ENCODE measurements around the gene FABP1. TPM values are rescaled to one million over a fixed set of nuclear protein-coding genes. Genes with fewer than 3 reads are reported as not detected.

The FABP1 gene
- total RNA-seq, 2 experiments from 2014 or later = not detected

DNA sequence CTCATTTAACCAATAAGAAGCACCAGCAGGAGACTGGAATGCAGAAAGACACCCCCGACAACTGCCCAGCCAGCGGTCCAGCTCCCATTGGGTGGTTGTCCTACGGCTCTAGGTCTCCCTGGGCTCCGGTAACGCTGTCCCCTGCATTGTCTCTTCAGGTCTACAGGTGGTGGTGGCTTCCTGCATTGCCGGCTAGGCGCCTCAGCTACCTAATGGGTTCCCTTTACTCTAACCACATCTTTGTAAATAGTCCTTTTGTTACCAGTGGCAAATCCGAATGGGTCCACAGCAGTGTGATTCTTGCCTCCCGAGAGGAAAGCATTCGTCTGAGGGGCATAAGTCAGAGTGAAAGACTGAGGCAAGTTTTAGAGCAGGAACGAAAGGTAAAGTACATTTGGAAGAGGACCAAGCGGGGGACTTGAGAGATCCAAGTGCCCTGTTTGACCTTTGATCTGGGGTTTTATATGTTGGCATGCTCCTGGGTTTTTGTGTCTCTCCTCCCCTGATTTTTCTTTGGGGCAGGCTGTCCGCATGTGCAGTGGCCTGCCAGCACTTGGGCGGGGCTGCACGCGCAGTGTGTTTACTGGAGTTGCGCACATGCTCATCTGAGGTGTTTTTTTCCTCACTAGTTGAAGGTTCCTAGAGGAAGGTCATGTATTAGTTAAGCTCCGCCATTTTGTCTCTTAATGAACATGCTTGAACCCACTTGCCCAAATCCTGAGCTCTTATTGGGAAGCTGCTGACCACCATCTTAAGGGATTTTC, 11.0 kb downstream of the FABP1 start:
- Mint-ChIP-seq H3K27ac (no peak overlapping the region), H3K9me3 (ENCODE audit: low read depth) (no peaks in the 10 kb centered on the region)

DNA sequence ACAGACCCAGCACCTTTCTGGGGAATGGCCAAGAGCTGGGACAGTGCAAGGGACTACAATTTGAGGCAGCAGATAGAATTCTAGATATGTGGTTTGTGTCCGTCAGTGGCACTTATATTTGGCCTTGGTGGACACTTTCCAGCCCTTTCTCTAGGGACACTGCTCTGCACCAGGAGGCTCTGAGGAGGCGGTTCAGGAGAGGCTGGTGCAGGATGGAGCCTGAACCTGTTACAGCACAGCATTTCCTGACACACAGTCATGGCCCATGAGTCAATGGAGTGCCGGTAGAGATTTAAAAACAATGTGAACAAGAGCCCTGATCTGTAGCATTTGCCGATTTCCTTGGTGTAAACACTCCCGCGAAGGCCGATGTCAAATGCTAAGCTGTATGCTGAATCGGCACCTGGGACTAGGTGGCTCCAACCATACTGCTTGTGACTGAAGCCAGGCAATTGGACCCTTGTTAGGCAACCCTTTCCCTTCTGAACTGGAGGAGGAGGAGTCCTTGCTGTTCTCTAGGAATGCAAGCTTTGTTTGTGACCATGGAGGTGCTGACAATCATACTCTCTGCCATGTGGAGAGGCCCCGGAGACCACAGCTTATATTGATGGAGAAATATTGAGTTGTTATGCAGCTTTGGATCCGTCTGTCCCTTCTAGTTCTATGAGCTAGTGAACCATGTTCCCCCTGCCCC, 11.9 kb downstream of the FABP1 start:
- DNase-seq (no peak), ATAC-seq (no peak)
- Mint-ChIP-seq H3K4me3 (no peak overlapping the region), H3K27me3 (peaks cover 2% of the 10 kb centered on the region), H3K27ac (no peak overlapping the region), H3K36me3 (no peaks in the 10 kb centered on the region), H3K9me3 (ENCODE audit: low read depth) (no peaks in the 10 kb centered on the region), H3K4me1 (no peaks in the 10 kb centered on the region)
- CTCF ChIA-PET = no interaction called here

More for the DNA sequence above, 11.0 kb downstream of the FABP1 start:
- peaks cover 5% of the 10 kb centered on the region for H3K27me3 Mint-ChIP-seq
- no peaks in the 10 kb centered on the region for H3K4me1 Mint-ChIP-seq
- ATAC-seq (no peak), DNase-seq (no peak)
- H3K4me3 Mint-ChIP-seq = no peak overlapping the region
- CTCF ChIA-PET = no interaction called here
- no peaks in the 10 kb centered on the region for H3K36me3 Mint-ChIP-seq

DNA sequence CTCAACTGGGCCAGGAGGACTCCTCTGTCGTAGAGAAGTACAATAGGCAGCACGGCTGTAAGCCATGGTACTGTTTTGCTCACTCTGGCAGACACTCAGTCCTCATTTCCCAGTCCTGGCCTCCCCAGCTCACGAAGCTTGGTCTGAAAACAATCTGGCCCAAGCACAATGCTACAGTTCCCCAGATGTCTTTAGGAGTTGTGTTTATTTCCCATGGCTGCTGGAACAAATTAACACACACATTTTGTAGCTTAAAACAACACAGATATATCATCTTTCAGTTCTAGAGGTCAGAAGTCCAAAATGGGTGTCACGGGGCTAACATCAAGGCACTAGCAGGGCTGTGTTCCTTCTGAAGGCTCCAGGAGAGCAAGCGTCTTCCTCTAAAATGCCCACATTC, 13.0 kb downstream of the FABP1 start:
- CTCF ChIA-PET = no interaction called here
- Mint-ChIP-seq H3K36me3 (no peaks in the 10 kb centered on the region), H3K27ac (no peak overlapping the region), H3K4me1 (no peaks in the 10 kb centered on the region), H3K9me3 (ENCODE audit: low read depth) (no peaks in the 10 kb centered on the region), H3K4me3 (no peak overlapping the region), H3K27me3 (peaks cover 2% of the 10 kb centered on the region)
- no peak for DNase-seq
- no peak for ATAC-seq

DNA sequence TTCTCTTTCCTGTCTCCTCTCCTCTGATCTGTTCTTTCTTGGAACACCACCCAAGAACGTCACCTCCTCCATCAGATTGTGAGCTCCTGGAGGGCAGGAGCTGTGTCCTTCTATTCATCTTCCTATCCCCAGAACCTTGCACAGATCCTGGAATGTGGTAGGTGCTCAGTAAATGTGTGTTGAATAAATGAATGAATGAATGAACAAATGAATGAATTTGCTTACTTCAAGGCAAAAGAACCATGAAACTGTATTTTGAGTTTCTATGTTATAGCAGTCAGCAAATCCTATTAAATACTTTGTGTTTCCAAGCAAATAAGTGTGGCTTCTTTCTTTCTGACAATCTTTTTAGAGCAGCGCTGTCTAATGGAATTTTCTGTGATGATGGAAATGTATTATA, 14.8 kb downstream of the FABP1 start:
- no peak overlapping the region for H3K4me3 Mint-ChIP-seq
- no peak for DNase-seq
- H3K9me3 Mint-ChIP-seq (ENCODE audit: low read depth) = no peaks in the 10 kb centered on the region
- H3K27me3 Mint-ChIP-seq = no peaks in the 10 kb centered on the region
- CTCF ChIA-PET = no interaction called here
- no peaks in the 10 kb centered on the region for H3K36me3 Mint-ChIP-seq
- no peak overlapping the region for H3K27ac Mint-ChIP-seq
- no peaks in the 10 kb centered on the region for H3K4me1 Mint-ChIP-seq
- ATAC-seq = no peak

DNA sequence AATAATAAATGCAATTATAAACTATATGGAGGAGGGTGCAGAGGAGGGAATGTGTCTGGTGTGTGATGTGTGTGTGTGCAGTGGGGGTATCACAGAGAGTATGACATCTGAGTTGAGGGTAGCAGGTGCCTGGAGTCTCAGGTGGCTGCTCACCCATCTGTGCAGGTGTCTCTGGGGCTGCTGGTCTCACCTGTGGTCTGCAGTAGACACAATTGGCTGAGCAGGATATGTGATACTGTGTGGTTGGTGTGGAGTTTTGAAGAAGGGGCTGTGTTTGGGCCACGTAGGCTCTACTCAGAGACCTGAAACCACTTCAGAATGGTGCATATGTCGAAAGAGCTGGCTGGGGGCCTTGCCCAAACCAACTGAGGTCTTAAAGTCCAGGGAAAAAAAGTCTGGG, 17.0 kb downstream of the FABP1 start:
- no peak overlapping the region for H3K4me3 Mint-ChIP-seq
- no peak for ATAC-seq
- no peaks in the 10 kb centered on the region for H3K9me3 Mint-ChIP-seq (ENCODE audit: low read depth)
- no peak for DNase-seq
- H3K27me3 Mint-ChIP-seq = no peaks in the 10 kb centered on the region
- CTCF ChIA-PET = no interaction called here
- H3K27ac Mint-ChIP-seq = no peak overlapping the region
- no peaks in the 10 kb centered on the region for H3K4me1 Mint-ChIP-seq
- no peaks in the 10 kb centered on the region for H3K36me3 Mint-ChIP-seq

DNA sequence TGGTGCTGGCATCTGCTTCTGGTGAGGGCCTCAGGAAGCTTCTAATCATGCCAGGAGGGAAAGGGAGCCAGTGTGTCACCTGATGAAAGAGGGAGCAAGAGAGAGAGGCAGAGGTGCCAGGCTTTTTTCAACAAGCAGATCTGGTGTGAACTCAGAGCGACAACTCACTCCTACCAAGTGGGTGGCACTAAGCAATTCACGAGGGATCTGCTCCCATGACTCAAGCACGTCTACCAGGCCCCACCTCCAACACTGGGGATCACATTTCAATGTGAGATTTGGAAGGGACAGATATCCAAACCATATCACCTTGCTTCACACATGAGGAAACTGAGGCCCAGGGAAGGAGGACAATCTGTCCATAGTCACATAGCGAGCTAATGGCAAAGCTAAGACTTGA, 19.1 kb downstream of the FABP1 start:
- no peaks in the 10 kb centered on the region for H3K4me1 Mint-ChIP-seq
- no peak overlapping the region for H3K4me3 Mint-ChIP-seq
- no peak overlapping the region for H3K27ac Mint-ChIP-seq
- ATAC-seq (no peak), DNase-seq (no peak)
- CTCF ChIA-PET = no interaction called here
- no peaks in the 10 kb centered on the region for H3K9me3 Mint-ChIP-seq (ENCODE audit: low read depth)
- no peaks in the 10 kb centered on the region for H3K36me3 Mint-ChIP-seq
- H3K27me3 Mint-ChIP-seq = peaks cover 2% of the 10 kb centered on the region

DNA sequence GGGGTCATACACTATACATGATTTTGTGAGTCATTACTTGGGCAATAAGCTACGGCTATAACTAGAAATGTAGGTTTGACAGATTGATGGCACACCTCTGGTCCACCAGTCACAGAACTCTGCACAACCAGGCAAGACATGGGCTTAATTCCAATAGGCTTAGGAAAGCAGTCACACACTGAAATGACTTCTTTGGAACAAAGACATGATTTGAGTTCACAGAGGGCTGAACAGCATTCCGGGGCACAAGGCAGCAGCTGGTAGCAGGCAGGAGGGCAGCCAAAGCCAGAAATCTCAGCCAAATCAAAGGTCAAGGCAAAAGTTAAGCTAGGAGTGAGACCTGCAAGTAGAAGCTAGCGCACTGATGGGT, 27.4 kb downstream of the FABP1 start:
- H3K4me1 Mint-ChIP-seq = no peaks in the 10 kb centered on the region

DNA sequence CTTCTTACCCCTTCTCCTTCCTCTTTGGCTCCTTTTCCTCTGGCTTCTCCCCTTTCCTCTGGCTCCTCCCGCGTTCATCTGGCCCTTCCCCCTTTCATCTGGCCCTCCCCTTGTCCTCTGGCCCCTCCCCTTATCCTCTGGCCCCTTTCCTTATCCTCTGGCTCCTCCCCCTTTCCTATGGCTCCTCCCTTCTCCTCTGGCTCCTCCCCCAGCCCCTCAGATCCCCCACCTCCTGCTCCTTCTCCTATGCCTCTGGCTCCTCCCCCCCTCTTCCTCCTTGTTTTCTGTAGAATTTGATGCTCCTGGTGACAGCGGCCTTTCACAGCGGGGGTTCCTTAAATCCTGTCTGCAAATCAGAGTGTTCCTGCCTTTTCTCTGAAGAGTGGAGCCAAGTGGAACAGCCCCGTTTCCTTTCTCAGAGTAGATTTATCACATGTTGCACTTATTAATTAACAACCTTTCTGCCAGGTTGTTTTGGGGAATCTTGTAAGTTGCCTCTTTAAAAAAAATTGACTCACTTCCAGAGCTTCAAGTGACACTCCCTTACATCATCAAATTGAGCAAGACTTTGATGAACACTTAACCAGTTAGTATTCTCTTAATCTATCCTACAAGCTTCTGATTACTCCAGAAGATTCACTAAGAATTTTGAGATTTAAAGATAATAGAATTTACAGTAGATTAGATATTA, 27.9 kb downstream of the FABP1 start:
- Mint-ChIP-seq H3K27me3 (peaks cover 9% of the 10 kb centered on the region), H3K36me3 (no peaks in the 10 kb centered on the region), H3K9me3 (ENCODE audit: low read depth) (no peaks in the 10 kb centered on the region), H3K27ac (no peak overlapping the region), H3K4me3 (no peak overlapping the region), H3K4me1 (no peaks in the 10 kb centered on the region)
- ATAC-seq (no peak), DNase-seq (no peak)
- CTCF ChIA-PET = no interaction called here

More for the DNA sequence above, 27.4 kb downstream of the FABP1 start:
- CTCF ChIA-PET = no interaction called here
- DNase-seq (no peak), ATAC-seq (no peak)
- H3K4me3 Mint-ChIP-seq = no peak overlapping the region
- H3K36me3 Mint-ChIP-seq = no peaks in the 10 kb centered on the region
- H3K9me3 Mint-ChIP-seq (ENCODE audit: low read depth) = no peaks in the 10 kb centered on the region
- H3K27ac Mint-ChIP-seq = no peak overlapping the region
- H3K27me3 Mint-ChIP-seq = peaks cover 7% of the 10 kb centered on the region

DNA sequence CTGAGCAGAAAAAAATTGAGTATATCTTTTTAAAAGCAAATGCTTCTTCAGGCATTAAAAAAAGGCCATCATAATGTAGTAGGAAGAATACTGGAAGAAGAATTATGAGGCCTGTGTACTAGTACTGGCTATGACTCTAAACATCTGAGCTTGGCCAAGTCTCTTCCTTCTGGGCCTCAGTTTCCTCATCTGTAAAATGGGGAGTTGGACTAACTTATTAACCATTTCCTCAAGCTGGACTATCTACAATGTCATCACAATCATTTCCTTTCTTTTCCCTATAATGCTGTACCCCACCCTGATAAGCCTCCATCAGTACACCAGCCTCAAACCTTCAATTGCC, 29.3 kb downstream of the FABP1 start:
- Mint-ChIP-seq H3K27ac (no peak overlapping the region), H3K27me3 (peaks cover 8% of the 10 kb centered on the region), H3K36me3 (no peaks in the 10 kb centered on the region), H3K4me3 (no peak overlapping the region), H3K9me3 (ENCODE audit: low read depth) (no peaks in the 10 kb centered on the region), H3K4me1 (no peaks in the 10 kb centered on the region)
- DNase-seq (no peak), ATAC-seq (no peak)
- CTCF ChIA-PET = no interaction called here

DNA sequence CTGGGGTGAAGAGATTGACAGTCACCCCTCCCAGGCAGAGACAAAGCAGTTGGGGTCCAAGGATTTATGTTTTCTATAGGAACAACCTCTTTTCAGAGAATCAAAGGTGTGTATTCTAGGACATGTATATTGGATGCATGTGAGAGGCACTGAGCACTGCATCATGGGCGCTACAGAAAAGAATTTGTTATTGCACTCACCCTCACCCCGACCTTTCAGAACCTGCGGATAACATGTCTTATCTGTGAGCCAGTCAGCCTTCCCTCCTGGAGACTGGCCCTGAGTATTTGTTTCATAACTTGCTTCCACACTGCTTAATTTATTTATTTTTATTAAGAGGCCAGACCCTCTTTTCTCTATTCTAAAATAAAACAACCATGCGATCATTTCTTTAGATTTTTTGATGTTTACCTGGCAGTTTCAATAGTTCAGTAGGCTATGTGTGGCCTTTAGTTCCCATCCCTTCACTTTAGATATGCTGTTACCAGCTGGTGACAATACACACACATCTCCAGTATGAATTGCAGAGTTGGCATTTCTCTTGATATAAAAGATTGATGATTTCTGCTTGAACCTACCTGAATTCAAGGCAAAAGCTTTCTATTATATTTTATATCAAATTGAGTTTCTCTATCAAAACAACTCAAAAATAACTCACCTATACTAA, 29.8 kb downstream of the FABP1 start:
- no peak overlapping the region for H3K4me3 Mint-ChIP-seq

DNA sequence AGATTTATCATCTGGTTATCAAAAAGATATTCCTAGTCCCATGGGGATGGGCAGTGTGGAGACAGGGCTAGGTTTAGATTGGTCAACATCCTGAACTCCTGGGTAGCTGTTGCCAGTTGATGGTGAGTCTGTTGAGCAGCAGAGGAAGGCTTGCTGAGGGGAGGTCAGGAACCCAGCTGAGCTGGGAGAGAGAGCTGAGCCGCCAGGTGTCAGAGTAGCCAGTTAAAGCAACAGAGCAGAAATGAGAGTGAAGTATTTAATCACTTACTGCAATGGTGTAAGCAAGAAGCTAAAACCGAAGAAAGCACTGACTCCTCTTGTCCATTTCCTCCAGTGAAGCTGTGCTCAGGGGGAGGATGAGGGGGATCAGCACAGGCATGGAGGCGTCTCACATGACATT, 30.7 kb downstream of the FABP1 start:
- Mint-ChIP-seq H3K27ac (no peak overlapping the region), H3K9me3 (ENCODE audit: low read depth) (no peaks in the 10 kb centered on the region), H3K4me3 (no peak overlapping the region), H3K36me3 (no peaks in the 10 kb centered on the region), H3K4me1 (no peaks in the 10 kb centered on the region), H3K27me3 (peaks cover 3% of the 10 kb centered on the region)
- no peak for ATAC-seq
- CTCF ChIA-PET = no interaction called here
- DNase-seq = no peak

More for the DNA sequence above, 29.8 kb downstream of the FABP1 start:
- ATAC-seq = no peak
- Mint-ChIP-seq H3K4me1 (no peaks in the 10 kb centered on the region), H3K9me3 (ENCODE audit: low read depth) (no peaks in the 10 kb centered on the region), H3K27me3 (peaks cover 8% of the 10 kb centered on the region), H3K27ac (no peak overlapping the region), H3K36me3 (no peaks in the 10 kb centered on the region)
- CTCF ChIA-PET = no interaction called here
- no peak for DNase-seq

DNA sequence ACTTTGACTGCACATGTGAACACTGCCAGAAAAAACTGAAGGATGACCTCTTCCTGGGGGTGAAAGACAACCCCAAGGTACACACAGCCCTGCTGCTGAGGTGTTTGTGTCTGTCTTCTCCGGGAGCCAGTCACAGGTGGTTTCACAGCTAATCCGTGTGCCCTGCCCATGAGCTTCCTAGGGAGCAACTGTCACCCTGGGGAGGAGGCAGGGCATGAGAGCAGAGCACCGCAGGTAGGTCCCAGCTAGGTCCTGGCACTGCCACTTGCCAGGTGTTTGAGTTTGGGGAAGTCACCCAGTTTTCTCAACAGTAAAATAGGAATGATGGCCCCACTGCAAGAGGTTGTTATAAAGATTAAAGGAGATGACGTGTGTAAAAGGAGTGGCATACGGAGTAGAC, 31.2 kb downstream of the FABP1 start:
- DNase-seq = no peak
- Mint-ChIP-seq H3K36me3 (no peaks in the 10 kb centered on the region), H3K4me1 (no peaks in the 10 kb centered on the region), H3K27me3 (peaks cover 3% of the 10 kb centered on the region), H3K4me3 (no peak overlapping the region), H3K9me3 (ENCODE audit: low read depth) (no peaks in the 10 kb centered on the region), H3K27ac (no peak overlapping the region)
- CTCF ChIA-PET = no interaction called here
- no peak for ATAC-seq

DNA sequence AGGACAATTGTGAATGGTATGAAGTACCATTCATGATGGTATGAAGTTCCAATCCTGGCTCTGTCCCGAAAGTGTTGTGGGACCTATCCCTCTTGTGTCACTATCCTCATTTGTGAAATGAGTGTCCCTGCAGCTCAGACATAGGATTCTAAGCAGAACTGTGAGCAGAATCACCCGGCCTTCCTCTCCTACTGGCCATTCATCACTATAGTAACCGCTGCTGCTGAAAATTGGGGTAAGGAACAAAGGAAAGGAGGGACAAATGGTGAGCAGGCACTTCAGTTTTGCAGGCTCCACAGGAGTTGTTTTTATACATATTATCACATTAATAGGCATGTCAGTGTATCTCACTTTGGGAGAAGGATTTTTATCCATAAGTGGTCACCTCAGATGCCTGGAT, 32.8 kb downstream of the FABP1 start:
- DNase-seq = no peak
- Mint-ChIP-seq H3K9me3 (ENCODE audit: low read depth) (no peaks in the 10 kb centered on the region), H3K4me3 (no peak overlapping the region), H3K27ac (no peak overlapping the region), H3K36me3 (no peaks in the 10 kb centered on the region), H3K27me3 (peaks cover 3% of the 10 kb centered on the region), H3K4me1 (peaks cover 3% of the 10 kb centered on the region)
- CTCF ChIA-PET = no interaction called here
- no peak for ATAC-seq

DNA sequence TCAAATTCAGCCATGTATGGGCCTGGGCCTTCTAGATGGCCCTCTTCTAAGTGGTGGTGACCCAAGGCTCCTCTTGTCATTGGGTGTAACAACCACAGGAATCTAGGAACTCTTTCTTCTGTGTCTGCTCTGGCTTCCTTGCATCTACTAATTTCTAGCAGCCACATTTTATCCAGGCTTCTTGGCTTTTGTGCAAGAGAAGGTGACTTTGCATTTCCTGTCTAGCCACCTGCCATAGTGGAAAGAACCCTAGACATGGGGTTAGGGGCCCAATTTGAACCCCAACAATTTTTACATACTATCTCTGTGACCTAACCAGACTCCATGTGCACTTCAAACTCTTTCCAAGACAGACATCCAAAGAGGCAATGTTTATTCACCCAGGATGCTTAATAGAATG, 35.1 kb downstream of the FABP1 start:
- no peak for DNase-seq
- no peak overlapping the region for H3K4me3 Mint-ChIP-seq
- peaks cover 3% of the 10 kb centered on the region for H3K27me3 Mint-ChIP-seq
- no peaks in the 10 kb centered on the region for H3K36me3 Mint-ChIP-seq
- H3K4me1 Mint-ChIP-seq = peaks cover 3% of the 10 kb centered on the region
- no peak overlapping the region for H3K27ac Mint-ChIP-seq
- H3K9me3 Mint-ChIP-seq (ENCODE audit: low read depth) = no peaks in the 10 kb centered on the region
- CTCF ChIA-PET = no interaction called here
- ATAC-seq = no peak

Measured in activated CD8-positive, alpha-beta memory T cell treated with anti-CD3 and anti-CD28 coated beads, Interleukin-2, amount 10 ng/mL, durations not matched to agents 7 days and 5 days (primary cell).